WTC11 (cell line): ENCODE data around the gene PDCL2. TPM values are rescaled to one million over a fixed set of nuclear protein-coding genes. Genes with fewer than 3 reads are reported as not detected.
A peak's percentile ranks its signal among the peaks of the same experiment; 100 is the strongest.

Experiments used
- ARID4B ChIP-seq: sonication (generic); formaldehyde crosslinking; IDR thresholded peaks from 2 replicates; pipeline ENCODE4 v1.8.0; 2023; ENCODE audit warnings: missing genetic modification reagents, mild to moderate bottlenecking, borderline replicate concordance
- ATF2 ChIP-seq: sonication (generic); formaldehyde crosslinking; IDR thresholded peaks from 2 replicates; pipeline ENCODE4 v1.8.1; 2022; ENCODE audit warnings: low read depth, missing genetic modification reagents, borderline replicate concordance
- CREM ChIP-seq: sonication (generic); formaldehyde crosslinking; IDR thresholded peaks from 2 replicates; pipeline ENCODE4 v1.8.1; 2022; ENCODE audit warnings: mild to moderate bottlenecking, missing genetic modification reagents, moderate library complexity
- E2F1 ChIP-seq: sonication (generic); formaldehyde crosslinking; IDR thresholded peaks from 2 replicates; pipeline ENCODE4 v1.8.0; 2022; ENCODE audit warnings: mild to moderate bottlenecking, missing genetic modification reagents
- ELF4 ChIP-seq: sonication (generic); formaldehyde crosslinking; IDR thresholded peaks from 2 replicates; pipeline ENCODE4 v1.8.1; 2022; ENCODE audit warnings: low read depth, mild to moderate bottlenecking, moderate library complexity, missing genetic modification reagents
- FOXK1 ChIP-seq: sonication (generic); formaldehyde crosslinking; IDR thresholded peaks from 2 replicates; pipeline ENCODE4 v1.8.0; 2022; ENCODE audit warnings: mild to moderate bottlenecking, moderate library complexity, missing genetic modification reagents
- HMGA2 ChIP-seq: fragments of 250-450 bp; sonication (Bioruptor Pico); IDR thresholded peaks from 2 replicates; pipeline ENCODE4 v1.4.0; 2021; ENCODE audit warnings: mild to moderate bottlenecking, moderate library complexity
- JUN ChIP-seq: sonication (generic); formaldehyde crosslinking; IDR thresholded peaks from 2 replicates; pipeline ENCODE4 v1.8.0; 2023; ENCODE audit warnings: mild to moderate bottlenecking, missing genetic modification reagents
- MLX ChIP-seq: sonication (generic); formaldehyde crosslinking; IDR thresholded peaks from 2 replicates; pipeline ENCODE4 v1.8.1; 2023; ENCODE audit warnings: mild to moderate bottlenecking, missing genetic modification reagents, moderate library complexity
- NFYB ChIP-seq: sonication (generic); formaldehyde crosslinking; conservative IDR thresholded peaks from 2 replicates; pipeline ENCODE4 v1.8.0; 2022; ENCODE audit warnings: low read depth, missing genetic modification reagents
- SMAD4 ChIP-seq: sonication (generic); formaldehyde crosslinking; IDR thresholded peaks from 2 replicates; pipeline ENCODE4 v1.8.0; 2022; ENCODE audit warnings: mild to moderate bottlenecking, missing genetic modification reagents
- TCF7 ChIP-seq: sonication (generic); formaldehyde crosslinking; IDR thresholded peaks from 2 replicates; pipeline ENCODE4 v1.8.0; 2022; ENCODE audit warnings: mild to moderate bottlenecking, low read depth, missing genetic modification reagents, moderate library complexity
- TEAD1 ChIP-seq: sonication (generic); formaldehyde crosslinking; IDR thresholded peaks from 2 replicates; pipeline ENCODE4 v1.8.0; 2022; ENCODE audit warnings: mild to moderate bottlenecking, missing genetic modification reagents
- TP53 ChIP-seq: sonication (generic); formaldehyde crosslinking; IDR thresholded peaks from 2 replicates; pipeline ENCODE4 v1.8.1; 2023; ENCODE audit warnings: mild to moderate bottlenecking, missing genetic modification reagents
- ZNF121 ChIP-seq: sonication (generic); formaldehyde crosslinking; IDR thresholded peaks from 2 replicates; pipeline ENCODE4 v1.8.0; 2023; ENCODE audit warnings: missing genetic modification reagents
- total RNA-seq: library from RNA; stranded (reverse); gene quantifications from 3 replicates; pipeline ENCODE4 v1.2.3, GENCODE V29; 2021
- TF ChIP-seq, protein P1 (sequence below): fragments of 200-600 bp; IDR thresholded peaks from 2 replicates; pipeline ENCODE4 v1.8.0; 2022; ENCODE audit warnings: antibody characterized with exemption
- TF ChIP-seq, protein P2 (sequence below): sonication (generic); formaldehyde crosslinking; IDR thresholded peaks from 2 replicates; pipeline ENCODE4 v1.8.1; 2022; ENCODE audit warnings: missing genetic modification reagents, borderline replicate concordance
- TF ChIP-seq, protein P3 (sequence below): sonication (generic); formaldehyde crosslinking; IDR thresholded peaks from 2 replicates; pipeline ENCODE4 v1.8.0; 2022; ENCODE audit warnings: missing genetic modification reagents
- TF ChIP-seq, protein P4 (sequence below): sonication (generic); formaldehyde crosslinking; IDR thresholded peaks from 2 replicates; pipeline ENCODE4 v1.8.0; 2022; ENCODE audit warnings: mild to moderate bottlenecking, missing genetic modification reagents

Gene PDCL2
- total RNA-seq, 1 experiment from 2014 or later, result not detected

- TF ChIP-seq MLX (CRISPR knock-in tag), result no peak
- TF ChIP-seq, protein P1, sequence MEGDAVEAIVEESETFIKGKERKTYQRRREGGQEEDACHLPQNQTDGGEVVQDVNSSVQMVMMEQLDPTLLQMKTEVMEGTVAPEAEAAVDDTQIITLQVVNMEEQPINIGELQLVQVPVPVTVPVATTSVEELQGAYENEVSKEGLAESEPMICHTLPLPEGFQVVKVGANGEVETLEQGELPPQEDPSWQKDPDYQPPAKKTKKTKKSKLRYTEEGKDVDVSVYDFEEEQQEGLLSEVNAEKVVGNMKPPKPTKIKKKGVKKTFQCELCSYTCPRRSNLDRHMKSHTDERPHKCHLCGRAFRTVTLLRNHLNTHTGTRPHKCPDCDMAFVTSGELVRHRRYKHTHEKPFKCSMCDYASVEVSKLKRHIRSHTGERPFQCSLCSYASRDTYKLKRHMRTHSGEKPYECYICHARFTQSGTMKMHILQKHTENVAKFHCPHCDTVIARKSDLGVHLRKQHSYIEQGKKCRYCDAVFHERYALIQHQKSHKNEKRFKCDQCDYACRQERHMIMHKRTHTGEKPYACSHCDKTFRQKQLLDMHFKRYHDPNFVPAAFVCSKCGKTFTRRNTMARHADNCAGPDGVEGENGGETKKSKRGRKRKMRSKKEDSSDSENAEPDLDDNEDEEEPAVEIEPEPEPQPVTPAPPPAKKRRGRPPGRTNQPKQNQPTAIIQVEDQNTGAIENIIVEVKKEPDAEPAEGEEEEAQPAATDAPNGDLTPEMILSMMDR, result peak; percentile 55
- TF ChIP-seq ZNF121 (CRISPR knock-in tag), result no peak
- TF ChIP-seq, protein P2, sequence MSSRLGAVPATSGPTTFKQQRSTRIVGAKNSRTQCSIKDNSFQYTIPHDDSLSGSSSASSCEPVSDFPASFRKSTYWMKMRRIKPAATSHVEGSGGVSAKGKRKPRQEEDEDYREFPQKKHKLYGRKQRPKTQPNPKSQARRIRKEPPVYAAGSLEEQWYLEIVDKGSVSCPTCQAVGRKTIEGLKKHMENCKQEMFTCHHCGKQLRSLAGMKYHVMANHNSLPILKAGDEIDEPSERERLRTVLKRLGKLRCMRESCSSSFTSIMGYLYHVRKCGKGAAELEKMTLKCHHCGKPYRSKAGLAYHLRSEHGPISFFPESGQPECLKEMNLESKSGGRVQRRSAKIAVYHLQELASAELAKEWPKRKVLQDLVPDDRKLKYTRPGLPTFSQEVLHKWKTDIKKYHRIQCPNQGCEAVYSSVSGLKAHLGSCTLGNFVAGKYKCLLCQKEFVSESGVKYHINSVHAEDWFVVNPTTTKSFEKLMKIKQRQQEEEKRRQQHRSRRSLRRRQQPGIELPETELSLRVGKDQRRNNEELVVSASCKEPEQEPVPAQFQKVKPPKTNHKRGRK, result no peak
- TF ChIP-seq, protein P3, sequence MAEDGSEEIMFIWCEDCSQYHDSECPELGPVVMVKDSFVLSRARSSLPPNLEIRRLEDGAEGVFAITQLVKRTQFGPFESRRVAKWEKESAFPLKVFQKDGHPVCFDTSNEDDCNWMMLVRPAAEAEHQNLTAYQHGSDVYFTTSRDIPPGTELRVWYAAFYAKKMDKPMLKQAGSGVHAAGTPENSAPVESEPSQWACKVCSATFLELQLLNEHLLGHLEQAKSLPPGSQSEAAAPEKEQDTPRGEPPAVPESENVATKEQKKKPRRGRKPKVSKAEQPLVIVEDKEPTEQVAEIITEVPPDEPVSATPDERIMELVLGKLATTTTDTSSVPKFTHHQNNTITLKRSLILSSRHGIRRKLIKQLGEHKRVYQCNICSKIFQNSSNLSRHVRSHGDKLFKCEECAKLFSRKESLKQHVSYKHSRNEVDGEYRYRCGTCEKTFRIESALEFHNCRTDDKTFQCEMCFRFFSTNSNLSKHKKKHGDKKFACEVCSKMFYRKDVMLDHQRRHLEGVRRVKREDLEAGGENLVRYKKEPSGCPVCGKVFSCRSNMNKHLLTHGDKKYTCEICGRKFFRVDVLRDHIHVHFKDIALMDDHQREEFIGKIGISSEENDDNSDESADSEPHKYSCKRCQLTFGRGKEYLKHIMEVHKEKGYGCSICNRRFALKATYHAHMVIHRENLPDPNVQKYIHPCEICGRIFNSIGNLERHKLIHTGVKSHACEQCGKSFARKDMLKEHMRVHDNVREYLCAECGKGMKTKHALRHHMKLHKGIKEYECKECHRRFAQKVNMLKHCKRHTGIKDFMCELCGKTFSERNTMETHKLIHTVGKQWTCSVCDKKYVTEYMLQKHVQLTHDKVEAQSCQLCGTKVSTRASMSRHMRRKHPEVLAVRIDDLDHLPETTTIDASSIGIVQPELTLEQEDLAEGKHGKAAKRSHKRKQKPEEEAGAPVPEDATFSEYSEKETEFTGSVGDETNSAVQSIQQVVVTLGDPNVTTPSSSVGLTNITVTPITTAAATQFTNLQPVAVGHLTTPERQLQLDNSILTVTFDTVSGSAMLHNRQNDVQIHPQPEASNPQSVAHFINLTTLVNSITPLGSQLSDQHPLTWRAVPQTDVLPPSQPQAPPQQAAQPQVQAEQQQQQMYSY (CRISPR knock-in tag), result no peak
- TF ChIP-seq CREM, result peak; percentile 30; the same call in 1 of the 2 replicates
- TF ChIP-seq HMGA2 (CRISPR knock-in tag), result no peak
- TF ChIP-seq ATF2 (CRISPR knock-in tag), result no peak
- no peak for TF ChIP-seq NFYB (CRISPR knock-in tag)
- no peak for TF ChIP-seq TCF7 (CRISPR knock-in tag)
- TF ChIP-seq, protein P4, sequence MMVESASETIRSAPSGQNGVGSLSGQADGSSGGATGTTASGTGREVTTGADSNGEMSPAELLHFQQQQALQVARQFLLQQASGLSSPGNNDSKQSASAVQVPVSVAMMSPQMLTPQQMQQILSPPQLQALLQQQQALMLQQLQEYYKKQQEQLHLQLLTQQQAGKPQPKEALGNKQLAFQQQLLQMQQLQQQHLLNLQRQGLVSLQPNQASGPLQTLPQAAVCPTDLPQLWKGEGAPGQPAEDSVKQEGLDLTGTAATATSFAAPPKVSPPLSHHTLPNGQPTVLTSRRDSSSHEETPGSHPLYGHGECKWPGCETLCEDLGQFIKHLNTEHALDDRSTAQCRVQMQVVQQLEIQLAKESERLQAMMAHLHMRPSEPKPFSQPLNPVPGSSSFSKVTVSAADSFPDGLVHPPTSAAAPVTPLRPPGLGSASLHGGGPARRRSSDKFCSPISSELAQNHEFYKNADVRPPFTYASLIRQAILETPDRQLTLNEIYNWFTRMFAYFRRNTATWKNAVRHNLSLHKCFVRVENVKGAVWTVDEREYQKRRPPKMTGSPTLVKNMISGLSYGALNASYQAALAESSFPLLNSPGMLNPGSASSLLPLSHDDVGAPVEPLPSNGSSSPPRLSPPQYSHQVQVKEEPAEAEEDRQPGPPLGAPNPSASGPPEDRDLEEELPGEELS (CRISPR knock-in tag), result no peak; the same call in 1 of the 2 replicates
- TF ChIP-seq TEAD1 (CRISPR knock-in tag), result 0 out of 2 replicates have a peak, but pooled peaks have one; percentile 23
- TF ChIP-seq TP53 (CRISPR knock-in tag), result no peak
- TF ChIP-seq E2F1, result no peak
- no peak for TF ChIP-seq SMAD4 (CRISPR knock-in tag)
- peak; percentile 65; the same call in 1 of the 2 replicates for TF ChIP-seq FOXK1 (CRISPR knock-in tag)
- peak; percentile 38; the same call in 1 of the 2 replicates for TF ChIP-seq ARID4B
- TF ChIP-seq JUN (CRISPR knock-in tag), result no peak
- TF ChIP-seq ELF4 (CRISPR knock-in tag), result no peak
Observed at GRCh38 chr4:55546756-55547465, 45.1 kb downstream of the PDCL2 start, which contains the start of gene CLOCK (continued).
